ENCODE measurements around the gene PNKD. TPM values are rescaled to one million over a fixed set of nuclear protein-coding genes. Genes with fewer than 3 reads are reported as not detected.

PNKD gene
- total and polyA plus RNA-seq, 2 donors from 2014 or later: 90.6 to 244 TPM

- no peaks in the 10 kb centered on the region for H3K36me3 ChIP-seq (ENCODE audit: control insufficient read depth in 2 of 3, insufficient read depth in 3 of 3, low read length in 3 of 3)
- H3K27ac ChIP-seq (ENCODE audit: low read depth in 2 of 2, low read length in 2 of 2): no peak overlapping the region
- no peak for FAIRE-seq
- no peak for DNase-seq
- no peak overlapping the region for H3K9ac ChIP-seq (ENCODE audit: low read length in 3 of 3)
- no peak for TF ChIP-seq CTCF (IDR thresholded peaks at IDR 0.05; ENCODE audit: borderline replicate concordance, extremely low read depth, insufficient read depth)
- H3K4me3 ChIP-seq (ENCODE audit: low read length in 3 of 3): no peak overlapping the region
- peaks cover 0 to 7% (median 6%) of the 10 kb centered on the region in 3 donors for H3K4me1 ChIP-seq (ENCODE audit: control insufficient read depth in 2 of 3, insufficient read depth in 2 of 3, low read depth in 1 of 3, low read length in 3 of 3)
- intact Hi-C loops (cut with DNase I): no loop called here
- H3K27me3 ChIP-seq (ENCODE audit: control insufficient read depth, insufficient read depth, low read length): no peaks in the 10 kb centered on the region
- H3K9me3 ChIP-seq (ENCODE audit: control insufficient read depth in 2 of 3, insufficient read depth in 1 of 3, low read length in 3 of 3): no peaks in the 10 kb centered on the region
Observed at GRCh38 chr2:218382785-218383184, 112.5 kb downstream of the PNKD start.

GRCh38 chr2:218383892-218384519, 113.7 kb downstream of the PNKD start:
- no peak overlapping the region for H3K27ac ChIP-seq (ENCODE audit: low read depth in 2 of 2, low read length in 2 of 2)
- H3K27me3 ChIP-seq (ENCODE audit: control insufficient read depth, insufficient read depth, low read length): no peaks in the 10 kb centered on the region
- no peak overlapping the region for H3K9ac ChIP-seq (ENCODE audit: low read length in 3 of 3)
- no peak overlapping the region for H3K4me3 ChIP-seq (ENCODE audit: low read length in 3 of 3)
- intact Hi-C loops (cut with DNase I): no loop called here
- H3K9me3 ChIP-seq (ENCODE audit: control insufficient read depth in 2 of 3, insufficient read depth in 1 of 3, low read length in 3 of 3): no peaks in the 10 kb centered on the region
- peaks cover 0 to 7% (median 7%) of the 10 kb centered on the region in 3 donors for H3K4me1 ChIP-seq (ENCODE audit: control insufficient read depth in 2 of 3, insufficient read depth in 2 of 3, low read depth in 1 of 3, low read length in 3 of 3)
- no peak for TF ChIP-seq CTCF (IDR thresholded peaks at IDR 0.05; ENCODE audit: borderline replicate concordance, extremely low read depth, insufficient read depth)
- no peaks in the 10 kb centered on the region for H3K36me3 ChIP-seq (ENCODE audit: control insufficient read depth in 2 of 3, insufficient read depth in 3 of 3, low read length in 3 of 3)
- peak in 1 of 5 donors; percentile 36 for DNase-seq
- no peak for FAIRE-seq

GRCh38 chr2:218384975-218385374, 114.7 kb downstream of the PNKD start:
- FAIRE-seq (no peak), DNase-seq (peak in 1 of 5 donors; percentile 39)
- Histone ChIP-seq H3K4me3 (ENCODE audit: low read length in 3 of 3) (no peak overlapping the region), H3K4me1 (ENCODE audit: control insufficient read depth in 2 of 3, insufficient read depth in 2 of 3, low read depth in 1 of 3, low read length in 3 of 3) (peaks cover 0 to 7% (median 7%) of the 10 kb centered on the region in 3 donors), H3K27me3 (ENCODE audit: control insufficient read depth, insufficient read depth, low read length) (no peaks in the 10 kb centered on the region), H3K9ac (ENCODE audit: low read length in 3 of 3) (no peak overlapping the region), H3K27ac (ENCODE audit: low read depth in 2 of 2, low read length in 2 of 2) (no peak overlapping the region), H3K9me3 (ENCODE audit: control insufficient read depth in 2 of 3, insufficient read depth in 1 of 3, low read length in 3 of 3) (no peaks in the 10 kb centered on the region), H3K36me3 (ENCODE audit: control insufficient read depth in 2 of 3, insufficient read depth in 3 of 3, low read length in 3 of 3) (no peaks in the 10 kb centered on the region)
- no peak for TF ChIP-seq CTCF (IDR thresholded peaks at IDR 0.05; ENCODE audit: borderline replicate concordance, extremely low read depth, insufficient read depth)
- intact Hi-C loops (cut with DNase I): no loop called here

Data from kidney (tissue), 14 donors.